GM06990 (cell line): ENCODE data around the gene GMFB.
A peak's percentile ranks its signal among the peaks of the same experiment; 100 is the strongest.

Experiments
- DNase-seq: peaks from one replicate; pipeline ENCODE4 v3.0.0-alpha.2; 2011; ENCODE audit not compliant: insufficient read length; ENCODE audit errors: extremely low read depth
- H3K27me3 ChIP-seq: replicated peaks from 2 replicates; pipeline ENCODE4 v1.6.0; 2011; ENCODE audit warnings: low read length; ENCODE audit not compliant: control insufficient read depth, insufficient read depth
- H3K36me3 ChIP-seq: 2 replicates; pipeline ENCODE4 v1.5.1; 2011; ENCODE audit warnings: low read length; ENCODE audit not compliant: control insufficient read depth, insufficient read depth
- H3K4me3 ChIP-seq: replicated peaks from 2 replicates; pipeline ENCODE4 v1.5.1; 2011; ENCODE audit warnings: low read depth, mild to moderate bottlenecking, control low read depth, low read length
- TF ChIP-seq, protein P1 (sequence below): IDR thresholded peaks from 2 replicates; pipeline ENCODE4 v1.5.1; 2011; ENCODE audit warnings: low read length, control low read depth, mild to moderate bottlenecking, inconsistent platforms; ENCODE audit not compliant: insufficient read depth, poor library complexity, severe bottlenecking

The GMFB gene

DNA sequence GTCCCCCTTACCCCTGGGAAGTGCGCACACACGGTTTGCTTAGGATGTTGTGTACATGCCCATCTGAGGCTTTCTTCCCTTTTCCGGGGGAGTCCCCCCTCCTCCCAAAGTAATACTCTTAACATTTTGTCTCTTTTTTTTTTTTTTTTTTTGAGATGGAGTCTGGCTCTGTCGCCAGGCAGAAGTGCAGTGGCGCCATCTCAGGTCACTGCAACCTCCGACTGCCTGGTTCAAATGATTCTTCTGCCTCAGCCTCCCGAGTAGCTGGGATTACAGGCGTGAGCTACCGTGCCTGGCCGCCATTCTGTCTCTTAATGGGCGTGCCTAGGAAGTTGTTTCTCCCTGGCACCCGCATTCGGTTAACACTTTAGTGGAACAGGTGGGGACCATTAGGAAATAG, 4.5 kb upstream of the GMFB start:
- H3K4me3 ChIP-seq = no peak overlapping the region
- TF ChIP-seq, protein P1, sequence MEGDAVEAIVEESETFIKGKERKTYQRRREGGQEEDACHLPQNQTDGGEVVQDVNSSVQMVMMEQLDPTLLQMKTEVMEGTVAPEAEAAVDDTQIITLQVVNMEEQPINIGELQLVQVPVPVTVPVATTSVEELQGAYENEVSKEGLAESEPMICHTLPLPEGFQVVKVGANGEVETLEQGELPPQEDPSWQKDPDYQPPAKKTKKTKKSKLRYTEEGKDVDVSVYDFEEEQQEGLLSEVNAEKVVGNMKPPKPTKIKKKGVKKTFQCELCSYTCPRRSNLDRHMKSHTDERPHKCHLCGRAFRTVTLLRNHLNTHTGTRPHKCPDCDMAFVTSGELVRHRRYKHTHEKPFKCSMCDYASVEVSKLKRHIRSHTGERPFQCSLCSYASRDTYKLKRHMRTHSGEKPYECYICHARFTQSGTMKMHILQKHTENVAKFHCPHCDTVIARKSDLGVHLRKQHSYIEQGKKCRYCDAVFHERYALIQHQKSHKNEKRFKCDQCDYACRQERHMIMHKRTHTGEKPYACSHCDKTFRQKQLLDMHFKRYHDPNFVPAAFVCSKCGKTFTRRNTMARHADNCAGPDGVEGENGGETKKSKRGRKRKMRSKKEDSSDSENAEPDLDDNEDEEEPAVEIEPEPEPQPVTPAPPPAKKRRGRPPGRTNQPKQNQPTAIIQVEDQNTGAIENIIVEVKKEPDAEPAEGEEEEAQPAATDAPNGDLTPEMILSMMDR = no peak
- no peaks in the 10 kb centered on the region for H3K36me3 ChIP-seq
- no peaks in the 10 kb centered on the region for H3K27me3 ChIP-seq
- DNase-seq = no peak

DNA sequence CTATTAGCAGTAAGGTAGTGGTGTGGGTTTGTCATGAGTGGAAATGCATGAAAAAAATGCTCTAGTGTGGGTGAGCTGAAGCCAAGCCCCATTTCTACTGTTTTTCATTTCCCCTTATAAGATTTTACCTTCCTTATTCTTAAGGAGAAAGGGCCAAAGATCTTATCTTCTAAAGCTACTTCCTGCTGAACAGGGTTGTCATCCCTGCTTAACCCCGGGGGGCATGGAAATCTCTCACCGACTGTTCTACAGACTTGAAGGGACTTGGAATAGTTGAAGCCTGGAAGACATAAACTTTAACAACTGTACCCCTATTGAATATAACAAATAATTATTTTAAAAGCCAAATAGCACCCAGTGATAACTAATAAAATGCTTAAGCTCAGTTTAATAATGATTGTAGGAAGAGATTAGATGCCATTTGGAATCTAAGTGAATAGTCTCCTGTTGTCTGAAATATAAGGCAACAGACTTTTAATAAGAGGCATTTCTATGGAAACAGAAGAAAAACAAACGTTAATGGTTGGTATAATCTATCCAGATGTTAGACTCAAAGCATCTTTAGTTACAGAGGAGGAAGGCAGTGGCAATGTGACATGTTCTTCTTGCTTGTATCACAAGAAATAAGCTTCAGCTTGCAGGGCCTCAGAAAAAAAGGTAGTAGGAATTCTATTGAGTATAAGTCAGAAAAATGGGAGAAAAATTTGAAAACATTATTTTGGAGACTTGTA, 1.8 kb upstream of the GMFB start:
- DNase-seq = no peak
- Histone ChIP-seq H3K27me3 (no peaks in the 10 kb centered on the region), H3K36me3 (no peaks in the 10 kb centered on the region), H3K4me3 (no peak overlapping the region)
- TF ChIP-seq, protein P1 = no peak

DNA sequence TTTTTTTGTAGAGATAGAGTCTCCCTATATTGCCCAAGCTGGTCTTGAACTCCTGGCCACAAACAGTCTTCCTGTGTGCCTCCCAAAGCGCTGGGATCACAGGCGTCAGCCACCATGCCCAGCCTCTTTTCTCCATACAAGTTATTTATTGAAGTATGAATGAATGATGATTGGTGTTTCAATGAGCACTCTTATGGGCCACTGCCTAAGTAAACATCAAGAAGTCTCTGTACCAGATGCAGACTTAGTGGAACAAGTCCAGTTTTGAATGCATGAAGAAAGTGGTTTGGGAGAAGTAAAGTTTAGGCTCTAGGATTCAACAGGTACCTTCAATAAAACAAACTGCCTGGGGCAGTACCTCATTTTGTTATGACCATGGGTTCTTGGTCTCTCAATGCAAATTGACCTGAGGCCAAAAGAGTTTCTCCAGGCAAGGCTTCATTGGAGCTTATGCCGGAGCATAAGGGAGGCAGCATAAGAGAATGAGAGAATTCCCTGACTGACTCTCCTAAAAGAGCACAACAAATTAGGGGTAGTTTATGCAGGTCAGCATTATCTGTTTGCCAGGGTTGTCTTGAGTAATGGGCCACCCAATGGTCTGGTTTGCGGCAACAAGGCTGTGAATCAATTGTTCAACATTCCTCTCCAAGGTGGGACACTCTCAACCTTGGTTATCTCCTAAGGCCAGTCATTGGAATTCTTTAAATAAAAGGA, 1.1 kb upstream of the GMFB start:
- DNase-seq = no peak
- TF ChIP-seq, protein P1 = no peak
- H3K36me3 ChIP-seq = no peaks in the 10 kb centered on the region
- H3K27me3 ChIP-seq = no peaks in the 10 kb centered on the region
- H3K4me3 ChIP-seq = no peak overlapping the region; the same call in 1 of the 2 replicates

DNA sequence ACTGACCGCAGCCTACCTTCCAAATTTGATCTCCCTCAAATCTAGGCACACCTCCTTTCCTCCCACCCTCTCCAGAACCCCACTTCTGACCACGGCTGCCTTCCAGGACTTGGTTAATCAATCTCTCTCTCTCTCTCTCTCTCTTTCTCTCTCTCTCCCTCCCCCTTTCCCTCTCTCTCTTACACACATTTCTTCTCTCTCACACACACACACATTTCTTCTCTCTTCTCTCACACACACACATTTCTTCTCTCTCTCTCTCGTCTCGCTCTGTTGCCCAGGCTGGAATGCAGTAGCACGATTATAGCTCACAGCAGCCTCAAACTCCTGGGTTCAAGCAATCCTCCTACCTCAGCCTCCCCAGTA, 521 bp upstream of the GMFB start:
- DNase-seq = no peak
- H3K4me3 ChIP-seq = peak overlapping the region; percentile 99
- H3K36me3 ChIP-seq = no peaks in the 10 kb centered on the region
- H3K27me3 ChIP-seq = no peaks in the 10 kb centered on the region
- TF ChIP-seq, protein P1 = no peak

DNA sequence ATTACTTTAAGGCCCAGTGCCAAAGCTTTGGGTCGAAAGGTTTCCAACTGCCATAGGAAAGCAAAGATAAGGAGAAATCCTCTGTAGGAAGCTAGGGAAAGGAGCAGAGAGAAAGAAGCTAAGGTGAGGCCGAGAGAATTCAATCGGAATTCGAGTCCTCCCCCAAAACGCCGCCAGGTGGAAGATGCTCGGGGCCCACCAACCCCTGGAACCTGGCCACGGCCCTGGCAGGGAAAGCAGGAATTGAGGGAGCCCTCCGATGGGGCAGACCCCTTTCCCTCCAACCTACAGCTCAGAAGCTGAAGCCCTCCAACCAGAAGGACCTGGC, 498 bp downstream of the GMFB start:
- Histone ChIP-seq H3K4me3 (peak overlapping the region; percentile 99), H3K27me3 (no peaks in the 10 kb centered on the region), H3K36me3 (no peaks in the 10 kb centered on the region)
- no peak for DNase-seq
- TF ChIP-seq, protein P1 = peak; percentile 21

DNA sequence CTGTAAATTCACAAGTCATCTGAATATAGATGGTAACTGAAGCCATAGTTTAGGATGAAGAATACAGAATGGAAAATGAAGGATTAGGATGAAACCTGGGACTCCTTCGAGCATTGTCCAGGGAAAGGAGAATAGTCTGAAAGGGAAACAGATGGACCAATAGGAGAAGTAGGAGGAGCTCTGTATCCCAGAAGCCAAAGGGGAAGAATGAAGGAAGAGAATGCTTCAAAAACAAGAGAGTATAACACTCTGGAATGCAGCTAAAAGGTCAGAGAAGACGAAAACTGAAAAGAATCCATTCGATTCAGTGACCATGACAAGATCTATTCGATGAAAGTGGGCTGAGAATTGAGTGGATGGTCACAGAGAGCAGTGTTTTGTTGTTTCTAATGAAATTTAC, 1.0 kb downstream of the GMFB start:
- no peak for DNase-seq
- TF ChIP-seq, protein P1 = no peak
- Histone ChIP-seq H3K36me3 (peaks cover 1% of the 10 kb centered on the region; the same call in 1 of the 2 replicates), H3K4me3 (peak overlapping the region; percentile 99), H3K27me3 (no peaks in the 10 kb centered on the region)
